CD4-positive, CD25-positive, alpha-beta regulatory T cell (primary cell): ENCODE data around the gene SPOCK3. TPM values are rescaled to one million over a fixed set of nuclear protein-coding genes. Genes with fewer than 3 reads are reported as not detected.
A peak's percentile ranks its signal among the peaks of the same experiment; 100 is the strongest.
"Not testable (repeated sequence)": the region's sequence is repeated elsewhere in the genome, so short reads cannot be mapped to it uniquely, and the experiment has no call there.

Experiments
- ATAC-seq, 2 donors: fragments of 150-1000 bp; cut with Tn5 transposase; one replicate each; pipeline ENCODE4 v1.10.0; 2021; ENCODE audit warnings: low read depth in 2 of 2, moderate number of reproducible peaks in 2 of 2, moderate library complexity in 1 of 2
- DNase-seq, 3 donors: peaks; one replicate each; pipeline versions ENCODE4 v3.0.0 to v3.0.0-alpha.2; 2012 to 2022; ENCODE audit warnings: mixed read lengths in 1 of 3
- H3K27ac ChIP-seq: one replicate; pipeline ENCODE4 v1.7.0; 2013; ENCODE audit warnings: mild to moderate bottlenecking, low read length; ENCODE audit not compliant: insufficient read depth, poor library complexity, severe bottlenecking
- H3K27me3 ChIP-seq: one replicate; pipeline ENCODE4 v1.7.0; 2013; ENCODE audit warnings: low read length; ENCODE audit not compliant: control insufficient read depth, insufficient read depth
- H3K36me3 ChIP-seq: one replicate; pipeline ENCODE4 v1.7.0; 2013; ENCODE audit warnings: mild to moderate bottlenecking, low read length, moderate library complexity; ENCODE audit not compliant: control insufficient read depth, insufficient read depth
- H3K4me1 ChIP-seq: 2 replicates; pipeline ENCODE4 v1.7.0; 2013; ENCODE audit warnings: mild to moderate bottlenecking, low read length; ENCODE audit not compliant: insufficient read depth, control insufficient read depth, poor library complexity, severe bottlenecking
- H3K4me3 ChIP-seq: one replicate; pipeline ENCODE4 v1.7.0; 2013; ENCODE audit warnings: low read depth, mild to moderate bottlenecking, low read length, moderate library complexity
- H3K9me3 ChIP-seq, 2 experiments: 1 replicate in 1 of 2; 2 replicates in 1 of 2; pipeline ENCODE4 v1.7.0; 2013; ENCODE audit warnings: low read length in 2 of 2, mild to moderate bottlenecking in 1 of 2, moderate library complexity in 1 of 2; ENCODE audit not compliant: control insufficient read depth in 2 of 2
- H3K27ac Mint-ChIP-seq, 3 donors: one replicate each; pipeline ENCODE4 v1.8.0; 2020 to 2022; ENCODE audit warnings: mild to moderate bottlenecking in 3 of 3, mixed read lengths in 3 of 3, moderate library complexity in 2 of 3
- H3K27me3 Mint-ChIP-seq: one replicate; pipeline ENCODE4 v1.8.0; 2022; ENCODE audit warnings: mild to moderate bottlenecking, mixed read lengths
- H3K36me3 Mint-ChIP-seq: one replicate; pipeline ENCODE4 v1.8.0; 2020; ENCODE audit warnings: mixed read lengths
- H3K4me1 Mint-ChIP-seq, 4 donors: one replicate each; pipeline ENCODE4 v1.8.0; 2020 to 2022; ENCODE audit warnings: mixed read lengths in 4 of 4, mild to moderate bottlenecking in 1 of 4
- H3K4me3 Mint-ChIP-seq, 4 donors: one replicate each; pipeline ENCODE4 v1.8.0; 2020 to 2022; ENCODE audit warnings: mild to moderate bottlenecking in 4 of 4, mixed read lengths in 4 of 4, moderate library complexity in 3 of 4
- H3K9me3 Mint-ChIP-seq, 7 donors: one replicate each; pipeline ENCODE4 v1.8.0; 2020 to 2022; ENCODE audit warnings: mixed read lengths in 7 of 7, mild to moderate bottlenecking in 3 of 7, moderate library complexity in 2 of 7
- polyA plus RNA-seq, 4 donors: library from polyadenylated mRNA; unstranded; fragments of 300-500 nt; fragmentation: Illumina TruSeq; gene quantifications; one replicate each; pipeline ENCODE4 v1.2.3, GENCODE V29; 2021
- total RNA-seq: library from RNA; stranded (reverse); gene quantifications from one replicate; pipeline ENCODE4 v1.2.3, GENCODE V29; 2022

SPOCK3 gene
- total RNA-seq (not detected), polyA plus RNA-seq (not detected)

- DNase-seq: peak in 1 of 3 donors; percentile 1
- Mint-ChIP-seq H3K27me3 (peaks cover 4% of the 10 kb centered on the region), H3K4me3 (no peak within 1 kb of the TSS), H3K4me1 (peaks cover 0 to 2% (median 0%) of the 10 kb centered on the region in 4 donors), H3K27ac (no peak within 1 kb of the TSS), H3K36me3 (no peaks in the 10 kb centered on the region), H3K9me3 (peaks cover 0 to 6% (median 0%) of the 10 kb centered on the region in 7 donors)
- H3K27ac ChIP-seq: no peak within 1 kb of the TSS
- ATAC-seq: no peak
- no peak within 1 kb of the TSS for H3K4me3 ChIP-seq
- H3K4me1 ChIP-seq: no peaks in the 10 kb centered on the region
- no peaks in the 10 kb centered on the region for H3K9me3 ChIP-seq
- H3K36me3 ChIP-seq: no peaks in the 10 kb centered on the region
- H3K27me3 ChIP-seq: no peaks in the 10 kb centered on the region
These were observed at the start of gene SPOCK3 for GRCh38 chr4:167234316-167234881. TSS of gene SPOCK3 (minus strand) at chr4:167234494.

- H3K36me3 Mint-ChIP-seq: no peaks in the 10 kb centered on the region
- peaks cover 1 to 24% (median 3%) of the 10 kb centered on the region in 7 donors for H3K9me3 Mint-ChIP-seq
These were observed 48.0 kb upstream of the SPOCK3 start for GRCh38 chr4:167282171-167282864.

GRCh38 chr4:167281545-167281944 lies 47.3 kb upstream of the SPOCK3 start:
- not testable (repeated sequence) for H3K4me3 ChIP-seq, H3K4me1 ChIP-seq, ATAC-seq, H3K36me3 Mint-ChIP-seq, H3K27me3 ChIP-seq, H3K27me3 Mint-ChIP-seq, H3K9me3 ChIP-seq, H3K4me1 Mint-ChIP-seq, H3K4me3 Mint-ChIP-seq, H3K27ac Mint-ChIP-seq, DNase-seq, H3K27ac ChIP-seq, H3K36me3 ChIP-seq
- H3K9me3 Mint-ChIP-seq: peaks cover 0 to 21% (median 1%) of the 10 kb centered on the region in 7 donors

More at GRCh38 chr4:167282171-167282864, 48.0 kb upstream of the SPOCK3 start:
- Histone ChIP-seq H3K4me3 (no peak overlapping the region), H3K27ac (no peak overlapping the region), H3K27me3 (no peaks in the 10 kb centered on the region), H3K9me3 (no peaks in the 10 kb centered on the region), H3K4me1 (no peaks in the 10 kb centered on the region), H3K36me3 (no peaks in the 10 kb centered on the region)
- no peaks in the 10 kb centered on the region for H3K27me3 Mint-ChIP-seq
- no peaks in the 10 kb centered on the region for H3K4me1 Mint-ChIP-seq
- H3K27ac Mint-ChIP-seq: no peak overlapping the region
- ATAC-seq: no peak
- H3K4me3 Mint-ChIP-seq: no peak overlapping the region
- no peak for DNase-seq

GRCh38 chr4:167274351-167274750 lies 40.1 kb upstream of the SPOCK3 start:
- Mint-ChIP-seq H3K27me3 (no peaks in the 10 kb centered on the region), H3K4me1 (no peaks in the 10 kb centered on the region), H3K27ac (no peak overlapping the region), H3K4me3 (no peak overlapping the region), H3K36me3 (no peaks in the 10 kb centered on the region), H3K9me3 (peaks cover 0 to 18% (median 5%) of the 10 kb centered on the region in 7 donors)
- Histone ChIP-seq H3K4me3 (no peak overlapping the region), H3K9me3 (no peaks in the 10 kb centered on the region), H3K4me1 (no peaks in the 10 kb centered on the region), H3K27ac (no peak overlapping the region), H3K27me3 (no peaks in the 10 kb centered on the region), H3K36me3 (no peaks in the 10 kb centered on the region)
- ATAC-seq: no peak
- DNase-seq: no peak

GRCh38 chr4:167265231-167265630 lies 30.9 kb upstream of the SPOCK3 start:
- Histone ChIP-seq H3K4me1 (no peaks in the 10 kb centered on the region), H3K27me3 (no peaks in the 10 kb centered on the region), H3K9me3 (peaks cover 0 to 3% of the 10 kb centered on the region in 2 experiments), H3K36me3 (no peaks in the 10 kb centered on the region), H3K27ac (no peak overlapping the region), H3K4me3 (no peak overlapping the region)
- Mint-ChIP-seq H3K4me3 (no peak overlapping the region), H3K4me1 (no peaks in the 10 kb centered on the region), H3K9me3 (peaks cover 1 to 23% (median 8%) of the 10 kb centered on the region in 7 donors), H3K27ac (no peak overlapping the region), H3K36me3 (no peaks in the 10 kb centered on the region), H3K27me3 (no peaks in the 10 kb centered on the region)
- DNase-seq: no peak
- ATAC-seq: no peak

- Mint-ChIP-seq H3K36me3 (no peaks in the 10 kb centered on the region), H3K4me1 (no peaks in the 10 kb centered on the region), H3K27me3 (no peaks in the 10 kb centered on the region), H3K27ac (no peak overlapping the region), H3K9me3 (peaks cover 0 to 12% (median 7%) of the 10 kb centered on the region in 7 donors), H3K4me3 (no peak overlapping the region)
- Histone ChIP-seq H3K9me3 (peaks cover 0 to 2% of the 10 kb centered on the region in 2 experiments), H3K4me3 (no peak overlapping the region), H3K36me3 (no peaks in the 10 kb centered on the region), H3K27ac (no peak overlapping the region), H3K4me1 (no peaks in the 10 kb centered on the region), H3K27me3 (no peaks in the 10 kb centered on the region)
- ATAC-seq (no peak), DNase-seq (no peak)
These were observed 14.0 kb upstream of the SPOCK3 start for GRCh38 chr4:167248271-167248670.

- H3K27ac Mint-ChIP-seq: no peak overlapping the region
- H3K27me3 Mint-ChIP-seq: peaks cover 4% of the 10 kb centered on the region
- no peaks in the 10 kb centered on the region for H3K36me3 Mint-ChIP-seq
- peaks cover 0 to 6% (median 3%) of the 10 kb centered on the region in 7 donors for H3K9me3 Mint-ChIP-seq
- no peak overlapping the region for H3K4me3 ChIP-seq
- H3K4me1 ChIP-seq: no peaks in the 10 kb centered on the region
- no peaks in the 10 kb centered on the region for H3K36me3 ChIP-seq
- H3K4me3 Mint-ChIP-seq: no peak overlapping the region
- no peak overlapping the region for H3K27ac ChIP-seq
- H3K27me3 ChIP-seq: no peaks in the 10 kb centered on the region
- H3K4me1 Mint-ChIP-seq: no peaks in the 10 kb centered on the region
- no peaks in the 10 kb centered on the region for H3K9me3 ChIP-seq
- no peak for ATAC-seq
- DNase-seq: no peak
These were observed 5.3 kb upstream of the SPOCK3 start for GRCh38 chr4:167239627-167240026.

- Histone ChIP-seq H3K36me3 (no peaks in the 10 kb centered on the region), H3K9me3 (no peaks in the 10 kb centered on the region), H3K27ac (no peak overlapping the region), H3K4me1 (no peaks in the 10 kb centered on the region), H3K27me3 (no peaks in the 10 kb centered on the region), H3K4me3 (no peak overlapping the region)
- Mint-ChIP-seq H3K4me3 (no peak overlapping the region), H3K9me3 (peaks cover 0 to 6% (median 4%) of the 10 kb centered on the region in 7 donors), H3K27ac (no peak overlapping the region), H3K27me3 (peaks cover 4% of the 10 kb centered on the region), H3K4me1 (peaks cover 0 to 1% (median 0%) of the 10 kb centered on the region in 4 donors), H3K36me3 (no peaks in the 10 kb centered on the region)
- DNase-seq (no peak), ATAC-seq (no peak)
These were observed 3.9 kb upstream of the SPOCK3 start for GRCh38 chr4:167238226-167238625.
